SK-N-SH (cell line): Measurements from ENCODE around the gene RDH16. TPM values are rescaled to one million over a fixed set of nuclear protein-coding genes. Genes with fewer than 3 reads are reported as not detected.

ENCODE experiments used
- CTCF ChIA-PET: fragments of 300-600, 350-600 bp; formaldehyde crosslinking; extraction: SDS; loops from one replicate; lab custom pipeline; 2021; lab: Yijun Ruan, JAX
- POLR2A ChIA-PET: fragments of 350-600 bp; sonication (Branson Sonifier 250); formaldehyde crosslinking; extraction: SDS; loops from one replicate; lab custom pipeline; 2020; ENCODE audit warnings: antibody characterized with exemption, inconsistent platforms; lab: Yijun Ruan, JAX
- DNase-seq: peaks from one replicate; pipeline ENCODE4 v3.0.0; 2012
- H2AFZ ChIP-seq: fragments of 200-600 bp; sonication (generic); 2 replicates; pipeline ENCODE4 v1.8.1; 2016; ENCODE audit warnings: antibody characterized with exemption, mild to moderate bottlenecking, low read depth
- H3F3A ChIP-seq: fragments of 200-600 bp; sonication (generic); replicated peaks from 2 replicates; pipeline ENCODE3; 2016; ENCODE audit warnings: antibody characterized with exemption, mild to moderate bottlenecking; ENCODE audit not compliant: insufficient read depth
- H3K27ac ChIP-seq, 2 experiments: fragments of 200-500 bp in 1 of 2; fragments of 200-600 bp in 1 of 2; sonication (Bioruptor generic) in 1 of 2; sonication (generic), shearing (Covaris generic) in 1 of 2; 2 replicates each; pipeline versions ENCODE4 v1.5.1 to v1.6.1; 2014 to 2016; ENCODE audit warnings: low read depth in 2 of 2, inconsistent platforms in 1 of 2, low read length in 1 of 2, mild to moderate bottlenecking in 1 of 2, mixed read lengths in 1 of 2
- H3K27me3 ChIP-seq: fragments of 200-600 bp; sonication (generic), shearing (Covaris generic); 2 replicates; pipeline ENCODE4 v1.6.1; 2016; ENCODE audit warnings: mixed run types; ENCODE audit not compliant: insufficient read depth
- H3K36me3 ChIP-seq, 2 experiments: fragments of 200-500 bp in 1 of 2; fragments of 200-600 bp in 1 of 2; sonication (Bioruptor generic) in 1 of 2; sonication (generic) in 1 of 2; replicated peaks in 1 of 2; 2 replicates each; pipeline versions ENCODE3 to v1.5.1; 2014 to 2016; ENCODE audit warnings: low read length in 1 of 2, mild to moderate bottlenecking in 1 of 2; ENCODE audit not compliant: insufficient read depth in 2 of 2, control insufficient read depth in 1 of 2
- H3K4me1 ChIP-seq, 2 experiments: fragments of 200-500 bp in 1 of 2; fragments of 200-600 bp in 1 of 2; sonication (Bioruptor generic) in 1 of 2; sonication (generic), shearing (Covaris generic) in 1 of 2; 2 replicates each; pipeline versions ENCODE4 v1.5.1 to v1.6.1; 2014 to 2016; ENCODE audit warnings: low read depth in 1 of 2, low read length in 1 of 2, mixed run types in 1 of 2; ENCODE audit not compliant: insufficient read depth in 2 of 2, control insufficient read depth in 1 of 2
- H3K4me2 ChIP-seq: fragments of 200-600 bp; sonication (generic), shearing (Covaris generic); 2 replicates; pipeline ENCODE4 v1.6.1; 2017; ENCODE audit warnings: mixed run types
- H3K4me3 ChIP-seq, 2 experiments: fragments of 200-500 bp in 1 of 2; fragments of 200-600 bp in 1 of 2; sonication (Bioruptor generic) in 1 of 2; sonication (generic), shearing (Covaris generic) in 1 of 2; 2 replicates each; pipeline versions ENCODE4 v1.5.1 to v1.8.1; 2014 to 2016; ENCODE audit warnings: low read depth in 2 of 2, inconsistent platforms in 1 of 2, low read length in 1 of 2, mild to moderate bottlenecking in 1 of 2, mixed read lengths in 1 of 2, moderate library complexity in 1 of 2
- H3K79me2 ChIP-seq: fragments of 200-600 bp; sonication (generic); 2 replicates; pipeline ENCODE4 v1.8.1; 2017; ENCODE audit warnings: mild to moderate bottlenecking; ENCODE audit not compliant: insufficient read depth
- H3K9ac ChIP-seq: fragments of 200-600 bp; sonication (generic); 2 replicates; pipeline ENCODE4 v1.6.1; 2017; ENCODE audit warnings: mixed run types
- H3K9me2 ChIP-seq: fragments of 200-600 bp; sonication (generic); 2 replicates; pipeline ENCODE4 v1.6.1; 2017; ENCODE audit warnings: mixed run types
- H3K9me3 ChIP-seq: fragments of 200-600 bp; sonication (generic); 2 replicates; pipeline ENCODE4 v1.6.1; 2017; ENCODE audit warnings: mixed run types, mild to moderate bottlenecking, moderate library complexity
- H4K20me1 ChIP-seq: fragments of 200-600 bp; sonication (generic); 2 replicates; pipeline ENCODE4 v1.6.1; 2017; ENCODE audit warnings: mild to moderate bottlenecking, mixed run types; ENCODE audit not compliant: insufficient read depth
- ELF1 ChIP-seq: IDR thresholded peaks from 2 replicates; pipeline ENCODE4 v1.4.0; 2012
- EP300 ChIP-seq, 2 experiments: IDR thresholded peaks; 2 replicates each; pipeline versions ENCODE4 v1.4.0 to v1.6.1; 2012; ENCODE audit warnings: borderline replicate concordance in 1 of 2, low read depth in 1 of 2, low read length in 1 of 2
- EZH2phosphoT487 ChIP-seq: fragments of 200-600 bp; sonication (generic); IDR thresholded peaks from 2 replicates; pipeline ENCODE4 v1.6.1; 2017; ENCODE audit warnings: low read depth, mixed run types, mild to moderate bottlenecking, antibody characterized with exemption, moderate library complexity, borderline replicate concordance
- FOSL2 ChIP-seq: IDR thresholded peaks from 2 replicates; pipeline ENCODE4 v1.4.0; 2012; ENCODE audit warnings: low read depth, mild to moderate bottlenecking, moderate library complexity, borderline replicate concordance
- FOXJ3 ChIP-seq: sonication (generic); formaldehyde crosslinking; IDR thresholded peaks from 2 replicates; pipeline ENCODE4 v1.5.1; 2020; ENCODE audit warnings: mild to moderate bottlenecking, missing genetic modification reagents
- FOXM1 ChIP-seq: IDR thresholded peaks from 2 replicates; pipeline ENCODE4 v1.4.0; 2012; ENCODE audit warnings: low read depth, mild to moderate bottlenecking
- MEF2A ChIP-seq: IDR thresholded peaks from 2 replicates; pipeline ENCODE4 v1.4.0; 2012; ENCODE audit warnings: low read depth, borderline replicate concordance
- MXI1 ChIP-seq: IDR thresholded peaks from 2 replicates; pipeline ENCODE4 v1.6.1; 2012; ENCODE audit warnings: mild to moderate bottlenecking, low read depth, low read length, improper control_type of control experiment
- NFIC ChIP-seq: IDR thresholded peaks from 2 replicates; pipeline ENCODE4 v1.4.0; 2012; ENCODE audit warnings: borderline replicate concordance
- RCOR1 ChIP-seq: fragments of 150-350 bp; IDR thresholded peaks from 2 replicates; pipeline ENCODE4 v1.6.1; 2017; ENCODE audit warnings: antibody characterized with exemption, low read length
- SMC3 ChIP-seq: IDR thresholded peaks from 2 replicates; pipeline ENCODE4 v1.6.1; 2012; ENCODE audit warnings: low read depth, low read length, improper control_type of control experiment
- TAF1 ChIP-seq: IDR thresholded peaks from 2 replicates; pipeline ENCODE4 v1.6.1; 2012; ENCODE audit warnings: low read depth, mild to moderate bottlenecking, low read length, moderate library complexity, borderline replicate concordance
- WGBS: methylation state at CpG from one replicate; pipeline ENCODE4 v1.1.6; 2017; ENCODE audit warnings: low lambda C conversion rate; 5-methylcytosine and 5-hydroxymethylcytosine counted together
- polyA plus RNA-seq, 3 experiments: library from polyadenylated mRNA; depleted of rRNA; stranded (reverse); fragments of >200 nt; gene quantifications; 2 replicates each; pipeline ENCODE4 v1.2.3, GENCODE V29; 2012
- TF ChIP-seq, protein P1 (sequence below): fragments of 150-350 bp; IDR thresholded peaks from 2 replicates; pipeline ENCODE4 v1.6.1; 2016; ENCODE audit warnings: mild to moderate bottlenecking, low read depth, low read length
- TF ChIP-seq, protein P2 (sequence below): IDR thresholded peaks from 2 replicates; pipeline ENCODE4 v1.6.1; 2012; ENCODE audit warnings: mild to moderate bottlenecking, low read depth, low read length, moderate library complexity
- TF ChIP-seq, protein P3 (sequence below): IDR thresholded peaks from 2 replicates; pipeline ENCODE4 v1.4.0; 2012; ENCODE audit warnings: low read depth, borderline replicate concordance
- TF ChIP-seq, protein P4 (sequence below): IDR thresholded peaks from 2 replicates; pipeline ENCODE4 v1.4.0; 2012; ENCODE audit warnings: low read depth

RDH16 gene
- polyA plus RNA-seq, 1 of the 3 experiments (the other 2 are of a cell fraction) = 0.12 TPM

- Histone ChIP-seq H3K4me2 (no peak overlapping the region), H2AFZ (no peak overlapping the region), H3K27ac (no peak overlapping the region), H3K9me2 (no peaks in the 10 kb centered on the region), H3F3A (no peaks in the 10 kb centered on the region), H3K79me2 (no peaks in the 10 kb centered on the region), H3K4me1 (peaks cover 0 to 4% of the 10 kb centered on the region in 2 experiments; a peak in 3 of 4 replicates), H3K4me3 (no peak overlapping the region), H3K9me3 (no peaks in the 10 kb centered on the region), H4K20me1 (no peaks in the 10 kb centered on the region), H3K27me3 (peaks cover 5% of the 10 kb centered on the region; the same call in 1 of the 2 replicates), H3K9ac (no peak overlapping the region), H3K36me3 (no peaks in the 10 kb centered on the region)
- no peak for DNase-seq
- POLR2A ChIA-PET = no interaction called here
- 54% methylated on average over 5 of the region's 8 CpGs for WGBS
- CTCF ChIA-PET = interaction anchor here (1.0 kb wide), 1 partner anchor 58 kb away, joined by 4 read pairs; no protein-coding TSS in a partner anchor
- TF ChIP-seq RCOR1 (no peak), FOSL2 (no peak), FOXJ3 (CRISPR knock-in tag) (no peak), NFIC (no peak), MEF2A (no peak)
- TF ChIP-seq, protein P1, sequence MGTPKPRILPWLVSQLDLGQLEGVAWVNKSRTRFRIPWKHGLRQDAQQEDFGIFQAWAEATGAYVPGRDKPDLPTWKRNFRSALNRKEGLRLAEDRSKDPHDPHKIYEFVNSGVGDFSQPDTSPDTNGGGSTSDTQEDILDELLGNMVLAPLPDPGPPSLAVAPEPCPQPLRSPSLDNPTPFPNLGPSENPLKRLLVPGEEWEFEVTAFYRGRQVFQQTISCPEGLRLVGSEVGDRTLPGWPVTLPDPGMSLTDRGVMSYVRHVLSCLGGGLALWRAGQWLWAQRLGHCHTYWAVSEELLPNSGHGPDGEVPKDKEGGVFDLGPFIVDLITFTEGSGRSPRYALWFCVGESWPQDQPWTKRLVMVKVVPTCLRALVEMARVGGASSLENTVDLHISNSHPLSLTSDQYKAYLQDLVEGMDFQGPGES = no peak
Observed at GRCh38 chr12:56930241-56930640, 27.2 kb downstream of the RDH16 start.

- H3K9me2 ChIP-seq = no peaks in the 10 kb centered on the region
- POLR2A ChIA-PET = no interaction called here
- DNase-seq = no peak
- H3K4me1 ChIP-seq = peaks cover 0 to 4% of the 10 kb centered on the region in 2 experiments; a peak in 3 of 4 replicates
- H2AFZ ChIP-seq = no peak overlapping the region
- TF ChIP-seq, protein P2, sequence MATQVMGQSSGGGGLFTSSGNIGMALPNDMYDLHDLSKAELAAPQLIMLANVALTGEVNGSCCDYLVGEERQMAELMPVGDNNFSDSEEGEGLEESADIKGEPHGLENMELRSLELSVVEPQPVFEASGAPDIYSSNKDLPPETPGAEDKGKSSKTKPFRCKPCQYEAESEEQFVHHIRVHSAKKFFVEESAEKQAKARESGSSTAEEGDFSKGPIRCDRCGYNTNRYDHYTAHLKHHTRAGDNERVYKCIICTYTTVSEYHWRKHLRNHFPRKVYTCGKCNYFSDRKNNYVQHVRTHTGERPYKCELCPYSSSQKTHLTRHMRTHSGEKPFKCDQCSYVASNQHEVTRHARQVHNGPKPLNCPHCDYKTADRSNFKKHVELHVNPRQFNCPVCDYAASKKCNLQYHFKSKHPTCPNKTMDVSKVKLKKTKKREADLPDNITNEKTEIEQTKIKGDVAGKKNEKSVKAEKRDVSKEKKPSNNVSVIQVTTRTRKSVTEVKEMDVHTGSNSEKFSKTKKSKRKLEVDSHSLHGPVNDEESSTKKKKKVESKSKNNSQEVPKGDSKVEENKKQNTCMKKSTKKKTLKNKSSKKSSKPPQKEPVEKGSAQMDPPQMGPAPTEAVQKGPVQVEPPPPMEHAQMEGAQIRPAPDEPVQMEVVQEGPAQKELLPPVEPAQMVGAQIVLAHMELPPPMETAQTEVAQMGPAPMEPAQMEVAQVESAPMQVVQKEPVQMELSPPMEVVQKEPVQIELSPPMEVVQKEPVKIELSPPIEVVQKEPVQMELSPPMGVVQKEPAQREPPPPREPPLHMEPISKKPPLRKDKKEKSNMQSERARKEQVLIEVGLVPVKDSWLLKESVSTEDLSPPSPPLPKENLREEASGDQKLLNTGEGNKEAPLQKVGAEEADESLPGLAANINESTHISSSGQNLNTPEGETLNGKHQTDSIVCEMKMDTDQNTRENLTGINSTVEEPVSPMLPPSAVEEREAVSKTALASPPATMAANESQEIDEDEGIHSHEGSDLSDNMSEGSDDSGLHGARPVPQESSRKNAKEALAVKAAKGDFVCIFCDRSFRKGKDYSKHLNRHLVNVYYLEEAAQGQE = no peak
- TF ChIP-seq SMC3 = no peak
- TF ChIP-seq MEF2A = no peak
- TF ChIP-seq FOXM1 = no peak
- TF ChIP-seq, protein P3, sequence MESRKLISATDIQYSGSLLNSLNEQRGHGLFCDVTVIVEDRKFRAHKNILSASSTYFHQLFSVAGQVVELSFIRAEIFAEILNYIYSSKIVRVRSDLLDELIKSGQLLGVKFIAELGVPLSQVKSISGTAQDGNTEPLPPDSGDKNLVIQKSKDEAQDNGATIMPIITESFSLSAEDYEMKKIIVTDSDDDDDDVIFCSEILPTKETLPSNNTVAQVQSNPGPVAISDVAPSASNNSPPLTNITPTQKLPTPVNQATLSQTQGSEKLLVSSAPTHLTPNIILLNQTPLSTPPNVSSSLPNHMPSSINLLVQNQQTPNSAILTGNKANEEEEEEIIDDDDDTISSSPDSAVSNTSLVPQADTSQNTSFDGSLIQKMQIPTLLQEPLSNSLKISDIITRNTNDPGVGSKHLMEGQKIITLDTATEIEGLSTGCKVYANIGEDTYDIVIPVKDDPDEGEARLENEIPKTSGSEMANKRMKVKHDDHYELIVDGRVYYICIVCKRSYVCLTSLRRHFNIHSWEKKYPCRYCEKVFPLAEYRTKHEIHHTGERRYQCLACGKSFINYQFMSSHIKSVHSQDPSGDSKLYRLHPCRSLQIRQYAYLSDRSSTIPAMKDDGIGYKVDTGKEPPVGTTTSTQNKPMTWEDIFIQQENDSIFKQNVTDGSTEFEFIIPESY = no peak
- no peak for TF ChIP-seq MXI1
- TF ChIP-seq TAF1 = no peak
- no peak for TF ChIP-seq EZH2phosphoT487
- no peak for TF ChIP-seq FOXJ3 (CRISPR knock-in tag)
- no peak for TF ChIP-seq EP300 (IDR thresholded peaks at IDR 0.05; ENCODE audit: borderline replicate concordance in 1 of 2, low read depth in 1 of 2, low read length in 1 of 2)
- no peak for TF ChIP-seq ELF1
- TF ChIP-seq, protein P4, sequence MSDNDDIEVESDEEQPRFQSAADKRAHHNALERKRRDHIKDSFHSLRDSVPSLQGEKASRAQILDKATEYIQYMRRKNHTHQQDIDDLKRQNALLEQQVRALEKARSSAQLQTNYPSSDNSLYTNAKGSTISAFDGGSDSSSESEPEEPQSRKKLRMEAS = no peak
- no peaks in the 10 kb centered on the region for H3F3A ChIP-seq
- no peak overlapping the region for H3K27ac ChIP-seq
- no peaks in the 10 kb centered on the region for H3K36me3 ChIP-seq
- no peak overlapping the region for H3K4me3 ChIP-seq
- WGBS = 73% methylated on average over 3 of the region's 4 CpGs
- peaks cover 5% of the 10 kb centered on the region; the same call in 1 of the 2 replicates for H3K27me3 ChIP-seq
- H3K9ac ChIP-seq = no peak overlapping the region
- CTCF ChIA-PET = interaction anchor here (1.0 kb wide), 1 partner anchor 58 kb away, joined by 4 read pairs; no protein-coding TSS in a partner anchor
- H3K4me2 ChIP-seq = no peak overlapping the region
- no peaks in the 10 kb centered on the region for H4K20me1 ChIP-seq
- no peaks in the 10 kb centered on the region for H3K79me2 ChIP-seq
- H3K9me3 ChIP-seq = no peaks in the 10 kb centered on the region
Observed at GRCh38 chr12:56929780-56930179, 27.6 kb downstream of the RDH16 start.
